H1 (cell line): Measurements from ENCODE around the gene SOBP. TPM values are rescaled to one million over a fixed set of nuclear protein-coding genes. Genes with fewer than 3 reads are reported as not detected.

Source experiments
- CTCF ChIA-PET: fragments of 300-600 bp; sonication (Branson Sonifier 250); formaldehyde crosslinking; loops from one replicate; lab custom pipeline; 2021; ENCODE audit not compliant: partially characterized antibody; lab: Charles Lee
- POLR2A ChIA-PET: fragments of 300-600 bp; sonication (Branson Sonifier 250); formaldehyde crosslinking; loops from one replicate; lab custom pipeline; 2021; ENCODE audit warnings: inconsistent platforms; ENCODE audit not compliant: partially characterized antibody; lab: Charles Lee
- DNase-seq, 2 experiments: peaks; one replicate each; pipeline versions ENCODE4 v3.0.0 to v3.0.0-alpha.2; 2010 to 2022; ENCODE audit warnings: low spot score in 2 of 2, low read depth in 1 of 2, mixed read lengths in 1 of 2
- FAIRE-seq: peaks from 2 replicates; lab custom pipeline; 2011; peaks lifted over from hg19 to GRCh38; lab: Jason Lieb, UNC
- H2AFZ ChIP-seq: 2 replicates; pipeline ENCODE4 v1.8.1; 2012; ENCODE audit warnings: low read length, inconsistent platforms
- H2AK5ac ChIP-seq: 2 replicates; pipeline ENCODE4 v1.6.1; 2013; ENCODE audit warnings: low read depth, low read length
- H2BK120ac ChIP-seq: replicated peaks from 2 replicates; pipeline ENCODE3; 2013; ENCODE audit warnings: low read depth, low read length, inconsistent platforms
- H2BK12ac ChIP-seq: 2 replicates; pipeline ENCODE4 v1.6.1; 2013; ENCODE audit warnings: low read depth, low read length
- H2BK15ac ChIP-seq: 2 replicates; pipeline ENCODE4 v1.6.1; 2013; ENCODE audit warnings: low read length
- H2BK20ac ChIP-seq: 2 replicates; pipeline ENCODE4 v1.6.1; 2013; ENCODE audit warnings: low read length
- H2BK5ac ChIP-seq: 2 replicates; pipeline ENCODE4 v1.6.1; 2013; ENCODE audit warnings: low read depth, low read length
- H3K14ac ChIP-seq: 2 replicates; pipeline ENCODE4 v1.6.1; 2013; ENCODE audit warnings: inconsistent platforms; ENCODE audit not compliant: insufficient read length
- H3K18ac ChIP-seq: 2 replicates; pipeline ENCODE4 v1.6.1; 2013; ENCODE audit warnings: low read length; ENCODE audit errors: extremely low read depth
- H3K23ac ChIP-seq: 2 replicates; pipeline ENCODE4 v1.6.1; 2013; ENCODE audit warnings: inconsistent platforms; ENCODE audit not compliant: insufficient read length
- H3K23me2 ChIP-seq: 2 replicates; pipeline ENCODE4 v1.6.1; 2013; ENCODE audit warnings: low read depth, low read length
- H3K27ac ChIP-seq: 2 replicates; pipeline ENCODE4 v1.6.1; 2011; ENCODE audit warnings: low read depth, low read length, inconsistent platforms
- H3K27me3 ChIP-seq, 4 experiments: replicated peaks in 1 of 4; 1 replicate in 1 of 4; 2 replicates in 3 of 4; pipeline versions ENCODE4 v1.6.1 to v1.8.1; 2011 to 2013; ENCODE audit warnings: low read length in 3 of 4, mild to moderate bottlenecking in 3 of 4, inconsistent platforms in 2 of 4, mixed read lengths in 2 of 4, moderate library complexity in 1 of 4; ENCODE audit not compliant: control insufficient read depth in 3 of 4, insufficient read depth in 3 of 4; ENCODE audit errors: extremely low read depth in 1 of 4
- H3K36me3 ChIP-seq, 4 experiments: 2 replicates each; pipeline versions ENCODE4 v1.6.1 to v1.8.1; 2011 to 2013; ENCODE audit warnings: mild to moderate bottlenecking in 4 of 4, low read length in 3 of 4, moderate library complexity in 2 of 4, control low read depth in 1 of 4, inconsistent platforms in 1 of 4; ENCODE audit not compliant: insufficient read depth in 4 of 4, control insufficient read depth in 2 of 4
- H3K4ac ChIP-seq: replicated peaks from 2 replicates; pipeline ENCODE3; 2013; ENCODE audit warnings: low read length, low read depth, mixed read lengths, inconsistent platforms; ENCODE audit not compliant: insufficient read length
- H3K4me1 ChIP-seq, 4 experiments: replicated peaks in 1 of 4; 1 replicate in 1 of 4; 2 replicates in 3 of 4; pipeline versions ENCODE4 v1.6.1 to v1.8.1; 2011 to 2013; ENCODE audit warnings: low read length in 3 of 4, inconsistent platforms in 2 of 4, mixed read lengths in 1 of 4; ENCODE audit not compliant: insufficient read depth in 4 of 4, control insufficient read depth in 3 of 4
- H3K4me2 ChIP-seq, 2 experiments: 2 replicates each; pipeline versions ENCODE4 v1.6.1 to v1.8.1; 2011 to 2013; ENCODE audit warnings: low read depth in 2 of 2, low read length in 2 of 2, control low read depth in 1 of 2, inconsistent platforms in 1 of 2, mild to moderate bottlenecking in 1 of 2; ENCODE audit not compliant: insufficient read depth in 1 of 2
- H3K4me3 ChIP-seq, 4 experiments: fragments of 200-600, 300-600 bp in 1 of 4; sonication (generic), shearing (Covaris generic), sonication (Bioruptor Twin) in 1 of 4; 2 replicates each; pipeline versions ENCODE4 v1.5.1 to v1.8.1; 2011 to 2016; ENCODE audit warnings: low read length in 4 of 4, low read depth in 3 of 4, control low read depth in 2 of 4, inconsistent platforms in 2 of 4, mild to moderate bottlenecking in 2 of 4, mixed read lengths in 1 of 4, moderate library complexity in 1 of 4; ENCODE audit not compliant: insufficient read depth in 2 of 4; ENCODE audit errors: extremely low read depth in 1 of 4
- H3K56ac ChIP-seq: replicated peaks from 2 replicates; pipeline ENCODE3; 2013; ENCODE audit warnings: low read depth, mild to moderate bottlenecking, mixed read lengths, low read length, inconsistent platforms; ENCODE audit not compliant: insufficient read length
- H3K79me1 ChIP-seq: 2 replicates; pipeline ENCODE4 v1.6.1; 2013; ENCODE audit warnings: low read depth, low read length, control low read depth
- H3K79me2 ChIP-seq, 2 experiments: 2 replicates each; pipeline versions ENCODE4 v1.6.1 to v1.8.1; 2012 to 2013; ENCODE audit warnings: low read length in 2 of 2, mild to moderate bottlenecking in 2 of 2, inconsistent platforms in 1 of 2; ENCODE audit not compliant: insufficient read depth in 2 of 2, control insufficient read depth in 1 of 2
- H3K9ac ChIP-seq, 4 experiments: replicated peaks in 1 of 4; 1 replicate in 1 of 4; 2 replicates in 3 of 4; pipeline versions ENCODE4 v1.6.1 to v1.8.1; 2011 to 2013; ENCODE audit warnings: low read depth in 3 of 4, low read length in 3 of 4, control low read depth in 2 of 4, mild to moderate bottlenecking in 2 of 4, moderate library complexity in 2 of 4, inconsistent platforms in 1 of 4; ENCODE audit errors: extremely low read depth in 1 of 4
- H3K9me3 ChIP-seq, 2 experiments: 2 replicates each; pipeline versions ENCODE4 v1.6.1 to v1.8.1; 2012 to 2013; ENCODE audit warnings: mild to moderate bottlenecking in 2 of 2, moderate library complexity in 2 of 2, control low read depth in 1 of 2, inconsistent platforms in 1 of 2, low read depth in 1 of 2, low read length in 1 of 2, mixed read lengths in 1 of 2; ENCODE audit not compliant: insufficient read depth in 2 of 2
- H4K20me1 ChIP-seq, 2 experiments: replicated peaks in 1 of 2; 2 replicates each; pipeline versions ENCODE3 to v1.8.1; 2011 to 2013; ENCODE audit warnings: inconsistent platforms in 2 of 2, low read length in 2 of 2, mild to moderate bottlenecking in 1 of 2; ENCODE audit not compliant: insufficient read depth in 2 of 2, control insufficient read depth in 1 of 2
- H4K5ac ChIP-seq: 2 replicates; pipeline ENCODE4 v1.6.1; 2013; ENCODE audit warnings: low read length, low read depth, mixed read lengths, inconsistent platforms; ENCODE audit not compliant: insufficient read length
- H4K8ac ChIP-seq: 2 replicates; pipeline ENCODE4 v1.8.0; 2013; ENCODE audit warnings: mild to moderate bottlenecking, moderate library complexity, low read length, inconsistent platforms; ENCODE audit not compliant: insufficient read depth; ENCODE audit errors: extremely low read depth
- H4K91ac ChIP-seq: replicated peaks from 2 replicates; pipeline ENCODE3; 2013; ENCODE audit warnings: low read length, mixed read lengths, inconsistent platforms; ENCODE audit not compliant: insufficient read length
- GABPA ChIP-seq: IDR thresholded peaks from 2 replicates; pipeline ENCODE4 v1.6.1; 2011; ENCODE audit warnings: mild to moderate bottlenecking, low read length, moderate library complexity, borderline replicate concordance; ENCODE audit not compliant: insufficient read depth
- RNF2 ChIP-seq: fragments of 200-900, 300-1000 bp; sonication (generic); IDR thresholded peaks from 2 replicates; pipeline ENCODE4 v1.7.1; 2016; ENCODE audit warnings: borderline replicate concordance, low read depth, mild to moderate bottlenecking, antibody characterized with exemption, low read length; ENCODE audit not compliant: poor library complexity, severe bottlenecking; ENCODE audit errors: missing control alignments
- RXRA ChIP-seq: IDR thresholded peaks from 2 replicates; pipeline ENCODE4 v1.6.1; 2011; ENCODE audit warnings: low read depth, mild to moderate bottlenecking, low read length, moderate library complexity; ENCODE audit not compliant: insufficient read depth
- SUZ12 ChIP-seq: fragments of 200-600 bp; sonication (generic); IDR thresholded peaks from 2 replicates; pipeline ENCODE4 v1.6.1; 2012; ENCODE audit warnings: mild to moderate bottlenecking, inconsistent platforms, low read length, moderate library complexity, mixed read lengths
- WGBS, 2 experiments: shearing (Covaris generic) in 1 of 2; methylation state at CpG; one replicate each; pipeline versions ENCODE4 v1.1.6 to v1.1.7; 2013 to 2015; ENCODE audit warnings: low lambda C conversion rate in 2 of 2, mixed read lengths in 2 of 2, inconsistent platforms in 1 of 2, low coverage in 1 of 2, missing lambda C conversion rate in 1 of 2; ENCODE audit not compliant: insufficient replicate concordance in 2 of 2, insufficient coverage in 1 of 2, insufficient read length in 1 of 2; ENCODE audit errors: extremely low coverage in 1 of 2, missing lambda C conversion rate in 1 of 2; 5-methylcytosine and 5-hydroxymethylcytosine counted together
- polyA plus RNA-seq, 7 experiments: library from polyadenylated mRNA; depleted of rRNA in 3 of 7; stranded (reverse) in 5 of 7; unstranded in 2 of 7; fragments of >200 nt in 5 of 7; fragments of 200-250 nt in 2 of 7; gene quantifications; 1 replicate in 5 of 7; 2 replicates in 1 of 7; 4 replicates in 1 of 7; pipeline versions ENCODE4 v1.2.1 to v1.2.3, GENCODE V29; 2011 to 2013; ENCODE audit warnings: missing spikeins in 2 of 7, mixed read lengths in 2 of 7
- total RNA-seq: library from RNA; stranded (reverse); fragmentation: NEBNext Ultra II Directional; extraction: Animal tissue kit (Norgen Biotek cat#: 25700); gene quantifications from 2 replicates; pipeline ENCODE4 v1.2.1, GENCODE V29; 2021

SOBP gene
- total and polyA plus RNA-seq, 2 of the 8 experiments (the other 6 are each of a cell fraction or from before 2014, with no cell fraction given): 0.45 to 6.2 TPM

DNA sequence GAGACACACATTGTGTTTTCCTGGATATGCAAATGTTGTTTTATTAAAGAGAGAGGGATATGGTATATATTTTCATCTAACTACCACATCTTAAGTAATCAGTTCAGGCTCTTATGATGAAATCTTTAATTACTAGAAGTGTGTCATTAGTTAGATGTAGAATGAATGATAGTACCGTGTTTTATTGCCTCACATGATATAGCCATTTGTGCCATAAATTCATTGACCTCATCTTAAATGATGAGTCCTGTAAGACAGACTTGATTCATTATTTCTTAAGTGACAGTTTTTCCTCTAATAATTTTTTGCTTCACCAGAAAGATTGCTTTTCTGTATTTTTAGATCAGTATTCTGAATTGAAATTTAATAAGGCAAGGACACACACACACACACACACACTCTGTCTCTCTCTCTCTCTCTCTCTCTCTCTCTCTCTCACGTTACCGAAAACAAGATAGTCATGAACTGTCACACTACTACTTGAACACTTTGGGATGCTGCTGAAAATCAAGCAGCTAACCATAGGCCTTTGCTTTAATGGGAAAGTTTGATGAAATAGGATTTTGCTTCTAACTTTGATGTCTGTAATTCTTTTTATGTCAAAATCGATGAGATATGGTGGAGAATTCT, 140.5 kb downstream of the SOBP start:
- Histone ChIP-seq H4K5ac (no peak overlapping the region), H3K4ac (no peak overlapping the region)
- TF ChIP-seq GABPA (no peak), RXRA (no peak), SUZ12 (no peak), RNF2 (no peak)
- TF ChIP-seq, all 59 proteins: peak for 0
- no peak for DNase-seq
- Histone ChIP-seq H3K4me3 (no peak overlapping the region), H4K20me1 (no peaks in the 10 kb centered on the region), H3K36me3 (no peaks in the 10 kb centered on the region), H2AFZ (no peak overlapping the region), H2BK120ac (no peak overlapping the region), H3K23me2 (no peaks in the 10 kb centered on the region), H3K56ac (no peak overlapping the region), H2BK5ac (no peak overlapping the region), H3K9ac (no peak overlapping the region), H3K79me2 (no peaks in the 10 kb centered on the region), H3K27ac (no peak overlapping the region), H3K27me3 (peaks cover 1 to 19% (median 8%) of the 10 kb centered on the region in 4 experiments; a peak in 6 of 7 replicates), H3K79me1 (no peaks in the 10 kb centered on the region), H2AK5ac (no peak overlapping the region), H3K9me3 (no peaks in the 10 kb centered on the region), H4K8ac (no peak overlapping the region), H3K4me1 (peaks cover 0 to 13% (median 2%) of the 10 kb centered on the region in 4 experiments; a peak in 3 of 7 replicates), H4K91ac (no peak overlapping the region), H2BK20ac (no peak overlapping the region), H3K23ac (no peak overlapping the region), H3K18ac (no peak overlapping the region), H2BK15ac (no peak overlapping the region), H3K14ac (no peak overlapping the region), H2BK12ac (no peak overlapping the region), H3K4me2 (no peak overlapping the region)
- FAIRE-seq: no peak
- CTCF ChIA-PET: interaction anchor here (2.0 kb wide), 1 partner anchor 19 kb away, joined by 6 read pairs; no protein-coding TSS in a partner anchor
- WGBS, 2 experiments: 82% methylated on average over 4 of the region's 4 CpGs; no CpG with 5 or more reads in 1 of the 2 experiments
- POLR2A ChIA-PET: interaction anchor here (3.5 kb wide), 1 partner anchor 11 kb away, joined by 12 read pairs; no protein-coding TSS in a partner anchor
